Kidney epithelial cell (primary cell): ENCODE results near the gene WBP2. TPM values are rescaled to one million over a fixed set of nuclear protein-coding genes. Genes with fewer than 3 reads are reported as not detected.
A peak's percentile ranks its signal among the peaks of the same experiment; 100 is the strongest.

Source experiments
- DNase-seq: peaks from one replicate; pipeline ENCODE4 v3.0.0-alpha.2; 2010; ENCODE audit warnings: low read depth
- H3K27me3 ChIP-seq: 2 replicates; pipeline ENCODE4 v1.6.0; 2011; ENCODE audit warnings: low read length; ENCODE audit not compliant: control insufficient read depth, insufficient read depth
- H3K36me3 ChIP-seq: 2 replicates; pipeline ENCODE4 v1.5.1; 2011; ENCODE audit warnings: low read length; ENCODE audit not compliant: control insufficient read depth, insufficient read depth
- H3K4me3 ChIP-seq: 2 replicates; pipeline ENCODE4 v1.5.1; 2011; ENCODE audit warnings: low read depth, mild to moderate bottlenecking, control low read depth, low read length
- total RNA-seq: library from RNA; depleted of rRNA; stranded (reverse); fragments of >200 nt; gene quantifications from 2 replicates; pipeline ENCODE4 v1.2.3, GENCODE V29; 2015
- TF ChIP-seq, protein P1 (sequence below): IDR thresholded peaks from 2 replicates; pipeline ENCODE4 v1.5.1; 2011; ENCODE audit warnings: mild to moderate bottlenecking, moderate library complexity, low read length, control low read depth, inconsistent platforms; ENCODE audit not compliant: insufficient read depth, poor library complexity, severe bottlenecking

WBP2 gene
- total RNA-seq, 1 donor from 2014 or later = 105 TPM

DNA sequence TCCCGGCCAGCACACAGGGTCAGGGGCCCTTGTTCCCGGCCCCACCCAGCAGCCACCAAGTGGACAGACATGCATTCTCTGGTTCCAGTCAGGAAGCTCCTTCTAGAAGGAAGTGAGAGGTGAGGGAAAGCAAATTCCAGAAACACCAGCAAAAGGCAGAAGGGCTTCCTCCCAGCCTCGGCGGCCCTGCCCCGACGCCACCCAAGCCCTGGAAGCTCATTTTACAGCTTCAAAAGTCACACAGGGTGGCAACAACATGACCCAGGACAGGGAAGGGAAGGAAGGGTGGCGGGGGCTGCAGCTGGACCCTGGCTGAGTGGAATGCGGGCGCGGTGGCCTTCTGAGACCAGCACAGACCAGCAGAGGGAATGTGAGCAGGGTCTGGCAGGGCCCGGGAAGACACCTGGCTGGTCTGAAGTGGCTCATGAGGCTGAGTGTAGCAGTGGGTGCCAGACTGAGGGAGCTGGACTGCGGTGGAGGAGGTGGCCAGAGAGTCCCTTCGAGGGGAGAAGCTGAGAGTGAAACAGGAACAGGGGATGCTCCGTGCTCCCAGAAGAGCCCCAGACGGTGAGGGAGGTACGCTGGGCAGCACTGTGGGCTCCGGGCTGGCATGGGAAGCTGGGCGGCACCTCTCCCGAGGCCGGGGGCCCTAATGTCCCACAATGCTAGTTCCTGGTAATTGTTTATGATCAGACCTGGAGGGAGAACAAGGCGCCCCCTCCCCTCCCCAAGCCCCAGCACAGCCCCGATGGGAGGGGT, 9.0 kb downstream of the WBP2 start:
- Histone ChIP-seq H3K4me3 (no peak overlapping the region), H3K36me3 (peaks cover 5% of the 10 kb centered on the region), H3K27me3 (no peaks in the 10 kb centered on the region)
- TF ChIP-seq, protein P1, sequence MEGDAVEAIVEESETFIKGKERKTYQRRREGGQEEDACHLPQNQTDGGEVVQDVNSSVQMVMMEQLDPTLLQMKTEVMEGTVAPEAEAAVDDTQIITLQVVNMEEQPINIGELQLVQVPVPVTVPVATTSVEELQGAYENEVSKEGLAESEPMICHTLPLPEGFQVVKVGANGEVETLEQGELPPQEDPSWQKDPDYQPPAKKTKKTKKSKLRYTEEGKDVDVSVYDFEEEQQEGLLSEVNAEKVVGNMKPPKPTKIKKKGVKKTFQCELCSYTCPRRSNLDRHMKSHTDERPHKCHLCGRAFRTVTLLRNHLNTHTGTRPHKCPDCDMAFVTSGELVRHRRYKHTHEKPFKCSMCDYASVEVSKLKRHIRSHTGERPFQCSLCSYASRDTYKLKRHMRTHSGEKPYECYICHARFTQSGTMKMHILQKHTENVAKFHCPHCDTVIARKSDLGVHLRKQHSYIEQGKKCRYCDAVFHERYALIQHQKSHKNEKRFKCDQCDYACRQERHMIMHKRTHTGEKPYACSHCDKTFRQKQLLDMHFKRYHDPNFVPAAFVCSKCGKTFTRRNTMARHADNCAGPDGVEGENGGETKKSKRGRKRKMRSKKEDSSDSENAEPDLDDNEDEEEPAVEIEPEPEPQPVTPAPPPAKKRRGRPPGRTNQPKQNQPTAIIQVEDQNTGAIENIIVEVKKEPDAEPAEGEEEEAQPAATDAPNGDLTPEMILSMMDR = no peak
- DNase-seq = no peak

DNA sequence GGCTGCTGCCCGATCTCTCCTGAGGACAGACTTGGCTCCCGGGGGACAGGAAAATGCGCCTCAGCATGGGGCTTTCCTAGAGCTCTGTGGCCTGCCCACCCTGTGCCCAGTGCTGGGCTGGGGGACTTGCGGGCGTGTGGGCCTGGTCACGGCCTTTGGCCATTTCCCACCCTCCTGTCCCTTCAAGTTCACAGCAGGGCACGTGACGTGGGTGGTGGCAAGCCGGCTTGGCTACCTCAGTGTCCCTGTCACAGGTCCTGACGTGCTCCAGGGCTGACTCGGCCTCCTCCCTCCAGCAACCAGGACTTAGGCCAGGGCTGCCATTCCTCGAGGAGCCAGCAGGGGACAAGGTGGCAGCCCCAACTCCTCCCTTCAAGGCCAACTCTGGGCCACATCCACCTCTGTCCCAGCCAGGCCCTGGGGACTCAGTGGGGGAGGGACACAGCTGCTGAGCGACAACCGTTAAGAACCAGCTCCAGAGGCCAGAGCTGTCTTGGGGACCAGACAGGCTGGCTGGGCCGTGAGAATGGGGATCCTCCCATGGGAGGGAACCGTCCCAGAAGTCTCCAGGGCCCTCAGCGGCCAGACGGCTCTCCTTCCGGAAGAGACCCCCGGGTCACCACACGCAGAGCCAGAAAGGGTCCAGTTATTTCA, 9.9 kb downstream of the WBP2 start:
- TF ChIP-seq, protein P1 = peak; percentile 77
- no peak overlapping the region for H3K4me3 ChIP-seq
- no peak for DNase-seq
- peaks cover 5% of the 10 kb centered on the region for H3K36me3 ChIP-seq
- H3K27me3 ChIP-seq = no peaks in the 10 kb centered on the region

DNA sequence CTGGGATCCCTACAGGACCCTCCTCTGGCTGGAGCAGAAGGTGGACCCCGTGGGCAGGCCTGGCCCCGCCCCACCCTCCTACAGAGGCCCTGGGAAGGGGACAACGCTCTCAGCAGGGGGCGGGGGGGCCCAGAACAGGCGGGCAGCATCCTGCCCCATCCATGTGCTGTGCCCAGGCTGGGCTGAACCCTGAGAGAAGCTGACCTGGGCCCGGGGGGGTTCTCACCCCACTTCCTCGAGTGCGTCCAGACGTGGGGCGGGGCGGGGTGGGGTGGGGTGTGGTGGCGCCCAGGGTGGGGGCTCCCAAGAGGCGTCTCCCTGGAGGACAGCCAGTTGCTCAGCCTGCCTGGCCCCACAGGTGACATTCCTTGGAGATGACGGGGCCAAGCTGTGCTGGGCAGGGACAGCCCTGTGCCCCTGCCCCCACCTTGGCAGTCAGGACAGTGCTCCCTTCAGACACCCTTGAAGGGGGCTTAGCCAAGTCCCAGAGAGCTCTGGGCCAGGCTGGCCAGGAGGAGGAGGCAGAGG, 10.5 kb downstream of the WBP2 start:
- Histone ChIP-seq H3K36me3 (peaks cover 4% of the 10 kb centered on the region), H3K27me3 (no peaks in the 10 kb centered on the region), H3K4me3 (no peak overlapping the region)
- DNase-seq = no peak
- TF ChIP-seq, protein P1 = no peak

DNA sequence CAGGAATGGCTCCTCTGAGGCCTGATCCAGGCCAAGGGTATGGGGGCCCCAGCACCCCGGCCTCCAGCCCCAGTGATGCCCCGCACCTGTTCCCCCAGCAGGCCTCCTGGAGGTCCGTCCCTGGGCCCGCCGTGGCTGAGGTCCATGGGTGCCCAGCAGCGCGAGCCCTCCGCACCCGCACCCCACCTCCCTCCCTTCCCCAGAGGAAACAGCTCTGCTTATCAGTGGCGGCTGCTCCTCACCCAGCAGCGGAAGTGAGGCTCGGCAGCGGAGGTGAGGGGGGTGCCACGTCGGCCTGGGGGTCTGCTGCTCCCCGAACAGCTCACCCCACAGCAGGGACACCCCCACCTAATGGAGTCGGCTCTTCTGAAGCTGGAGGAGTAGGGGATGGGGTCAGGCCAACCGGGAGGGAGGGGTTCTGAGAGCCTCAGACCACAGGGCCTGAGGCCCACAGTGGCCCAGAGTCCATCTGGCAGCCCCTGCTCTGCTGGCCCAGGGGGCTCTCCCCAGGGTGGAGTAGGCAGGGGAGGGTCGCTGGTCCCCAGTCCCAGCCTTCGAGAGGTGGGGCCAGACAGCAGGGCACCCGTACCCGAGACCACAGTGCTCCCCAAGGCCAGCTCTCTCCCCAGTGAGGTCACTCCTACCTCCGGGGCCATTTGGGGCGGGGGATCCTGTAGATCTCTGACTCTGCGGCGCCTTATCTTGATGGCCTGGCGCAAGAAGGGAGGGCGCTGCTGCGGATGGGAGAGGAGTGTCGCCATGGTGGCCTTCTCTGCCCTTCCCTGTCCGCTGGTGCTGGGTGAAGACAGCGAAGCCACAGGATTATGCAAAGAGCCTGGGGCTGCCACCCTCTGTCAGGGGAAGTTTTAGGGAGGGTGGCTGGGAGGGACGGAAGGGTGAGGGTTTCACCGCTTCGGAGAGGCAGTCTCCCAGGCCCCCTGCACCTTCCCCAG, 11.3 kb downstream of the WBP2 start, which contains the start of gene UNC13D:
UNC13D (minus strand) TSS at position 828 of the 953 bp plus-strand sequence; CDS start at position 761, 67 bp downstream.
- Histone ChIP-seq H3K27me3 (no peaks in the 10 kb centered on the region), H3K36me3 (peaks cover 2% of the 10 kb centered on the region), H3K4me3 (no peak within 1 kb of the TSS)
- TF ChIP-seq, protein P1 = no peak
- DNase-seq = no peak

DNA sequence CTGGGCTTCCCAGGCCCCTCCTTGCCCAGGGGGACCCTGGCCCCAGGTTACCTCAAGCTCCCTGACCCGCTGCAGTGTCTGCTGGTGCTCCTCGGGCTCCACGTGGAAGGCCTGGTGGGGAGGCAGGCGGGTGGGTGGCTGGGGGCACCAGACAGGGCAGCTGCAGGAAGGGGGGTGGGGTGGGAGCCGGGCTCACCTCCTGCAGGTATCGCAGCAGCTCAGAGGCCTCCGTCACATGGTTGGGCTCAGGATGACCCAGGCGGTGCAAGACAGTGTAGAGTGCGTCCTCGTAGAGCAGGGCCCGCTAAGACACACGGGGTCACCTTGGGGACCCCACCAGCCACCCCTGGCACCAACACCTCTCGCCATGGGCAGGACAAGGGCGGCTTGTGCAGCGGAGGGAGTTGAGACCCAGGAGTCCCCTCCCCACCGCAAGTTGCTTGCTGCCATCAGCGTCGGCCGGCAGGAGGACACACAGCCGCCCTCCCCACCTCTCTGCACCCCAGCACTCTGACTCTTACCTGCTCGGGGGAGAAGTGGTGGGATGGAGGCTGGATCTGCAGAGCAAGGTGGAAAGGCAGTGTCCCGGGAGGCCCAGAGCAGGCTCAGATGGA, 12.1 kb downstream of the WBP2 start:
- TF ChIP-seq, protein P1 = no peak

More for the DNA sequence above, 12.1 kb downstream of the WBP2 start:
- no peak for DNase-seq
- no peak overlapping the region for H3K4me3 ChIP-seq
- peaks cover 1% of the 10 kb centered on the region for H3K36me3 ChIP-seq
- no peaks in the 10 kb centered on the region for H3K27me3 ChIP-seq
